Peyer's patch (tissue), 4 donors: ENCODE results near the gene TBXAS1.

Source experiments
- POLR2A ChIP-seq, 2 donors: fragments of 450-650 bp; IDR thresholded peaks; one replicate each; pipeline ENCODE4 v1.5.1; 2017; ENCODE audit warnings: antibody characterized with exemption in 2 of 2, mild to moderate bottlenecking in 2 of 2, moderate library complexity in 2 of 2
- TF ChIP-seq, protein P1 (sequence below), 6 experiments: fragments of 450-650 bp in 4 of 6; fragments of 200-600 bp in 2 of 6; sonication (generic) in 1 of 6; IDR thresholded peaks; one replicate each; pipeline ENCODE4 v1.5.1; 2017 to 2019; ENCODE audit warnings: antibody characterized with exemption in 6 of 6, mild to moderate bottlenecking in 3 of 6, moderate library complexity in 1 of 6

DNA sequence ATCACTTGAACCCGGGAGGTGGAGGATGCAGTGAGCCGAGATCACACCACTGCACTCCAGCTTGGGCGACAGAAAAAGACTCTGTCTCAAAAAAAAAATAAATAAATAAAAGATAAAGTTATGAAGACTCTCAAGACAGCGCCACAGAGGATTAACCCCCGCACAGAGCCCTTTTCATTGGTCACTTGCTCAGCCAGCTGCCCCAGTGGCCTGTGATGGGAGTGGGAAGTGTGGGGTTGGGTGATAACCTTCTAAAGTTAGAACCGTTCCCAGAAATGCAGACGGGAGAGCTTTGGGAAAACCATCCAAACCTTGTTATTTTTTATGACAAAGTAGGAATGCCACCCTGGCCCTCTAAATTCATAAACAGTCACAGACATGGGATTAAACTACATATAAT is 176.3 kb downstream of the TBXAS1 start:
- TF ChIP-seq, protein P1, sequence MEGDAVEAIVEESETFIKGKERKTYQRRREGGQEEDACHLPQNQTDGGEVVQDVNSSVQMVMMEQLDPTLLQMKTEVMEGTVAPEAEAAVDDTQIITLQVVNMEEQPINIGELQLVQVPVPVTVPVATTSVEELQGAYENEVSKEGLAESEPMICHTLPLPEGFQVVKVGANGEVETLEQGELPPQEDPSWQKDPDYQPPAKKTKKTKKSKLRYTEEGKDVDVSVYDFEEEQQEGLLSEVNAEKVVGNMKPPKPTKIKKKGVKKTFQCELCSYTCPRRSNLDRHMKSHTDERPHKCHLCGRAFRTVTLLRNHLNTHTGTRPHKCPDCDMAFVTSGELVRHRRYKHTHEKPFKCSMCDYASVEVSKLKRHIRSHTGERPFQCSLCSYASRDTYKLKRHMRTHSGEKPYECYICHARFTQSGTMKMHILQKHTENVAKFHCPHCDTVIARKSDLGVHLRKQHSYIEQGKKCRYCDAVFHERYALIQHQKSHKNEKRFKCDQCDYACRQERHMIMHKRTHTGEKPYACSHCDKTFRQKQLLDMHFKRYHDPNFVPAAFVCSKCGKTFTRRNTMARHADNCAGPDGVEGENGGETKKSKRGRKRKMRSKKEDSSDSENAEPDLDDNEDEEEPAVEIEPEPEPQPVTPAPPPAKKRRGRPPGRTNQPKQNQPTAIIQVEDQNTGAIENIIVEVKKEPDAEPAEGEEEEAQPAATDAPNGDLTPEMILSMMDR (IDR thresholded peaks at IDR 0.05): no peak
- TF ChIP-seq POLR2A (IDR thresholded peaks at IDR 0.05): no peak
